GM12878 (cell line): ENCODE data around the gene MRPS14.

Experiments used
- CHD2 ChIP-seq: IDR thresholded peaks from 2 replicates; pipeline ENCODE4 v1.6.1; 2011; ENCODE audit warnings: low read depth, low read length, improper control_type of control experiment, borderline replicate concordance
- CTCF ChIP-seq, 3 experiments: IDR thresholded peaks in 2 of 3; conservative IDR thresholded peaks in 1 of 3; 2 replicates each; pipeline ENCODE4 v1.5.1; 2011; ENCODE audit warnings: low read depth in 3 of 3, low read length in 3 of 3, mild to moderate bottlenecking in 3 of 3, control low read depth in 2 of 3, moderate library complexity in 2 of 3, inconsistent platforms in 1 of 3, mixed read lengths in 1 of 3; ENCODE audit not compliant: control insufficient read depth in 2 of 3, insufficient read depth in 1 of 3; ENCODE audit errors: extremely low read depth in 1 of 3
- EP300 ChIP-seq, 2 experiments: fragments of 150-350 bp in 1 of 2; IDR thresholded peaks; 2 replicates each; pipeline ENCODE4 v1.6.1; 2011 to 2012; ENCODE audit warnings: low read depth in 2 of 2, low read length in 2 of 2, borderline replicate concordance in 1 of 2, improper control_type of control experiment in 1 of 2, inconsistent platforms in 1 of 2; ENCODE audit not compliant: control insufficient read depth in 1 of 2
- EZH2 ChIP-seq: IDR thresholded peaks from 2 replicates; pipeline ENCODE4 v1.6.1; 2012; ENCODE audit warnings: low read depth, mild to moderate bottlenecking, control low read depth, inconsistent platforms, low read length, borderline replicate concordance; ENCODE audit not compliant: control insufficient read depth
- MXI1 ChIP-seq: fragments of 150-350 bp; IDR thresholded peaks from 2 replicates; pipeline ENCODE4 v1.6.1; 2011; ENCODE audit warnings: low read depth, mild to moderate bottlenecking, inconsistent platforms, low read length, improper control_type of control experiment
- NFIC ChIP-seq: IDR thresholded peaks from 2 replicates; pipeline ENCODE4 v1.6.1; 2012; ENCODE audit warnings: low read depth, mild to moderate bottlenecking, inconsistent platforms, low read length, moderate library complexity
- POLR2AphosphoS5 ChIP-seq: IDR thresholded peaks from 2 replicates; pipeline ENCODE4 v1.6.1; 2011; ENCODE audit warnings: mild to moderate bottlenecking, low read length, inconsistent platforms
- SIX5 ChIP-seq: IDR thresholded peaks from 2 replicates; pipeline ENCODE4 v1.6.1; 2011; ENCODE audit warnings: mild to moderate bottlenecking, low read depth, low read length, moderate library complexity; ENCODE audit not compliant: severe bottlenecking
- SREBF1 ChIP-seq: IDR thresholded peaks from 2 replicates; pipeline ENCODE4 v1.6.1; 2012; ENCODE audit warnings: mild to moderate bottlenecking, low read length
- TF ChIP-seq, protein P1 (sequence below): fragments of 450-650 bp; IDR thresholded peaks from 2 replicates; pipeline ENCODE4 v1.6.1; 2014; ENCODE audit warnings: mild to moderate bottlenecking

GRCh38 chr1:175009532-175009931 lies 13.7 kb downstream of the MRPS14 start:
- TF ChIP-seq SIX5 = no peak
- no peak for TF ChIP-seq NFIC
- TF ChIP-seq CHD2 = no peak
- TF ChIP-seq EZH2 = no peak
- no peak for TF ChIP-seq SREBF1
- TF ChIP-seq POLR2AphosphoS5 = no peak
- TF ChIP-seq EP300 (IDR thresholded peaks at IDR 0.05; ENCODE audit: borderline replicate concordance in 1 of 2, control insufficient read depth in 1 of 2, low read depth in 2 of 2, low read length in 2 of 2) = no peak
- TF ChIP-seq, protein P1, sequence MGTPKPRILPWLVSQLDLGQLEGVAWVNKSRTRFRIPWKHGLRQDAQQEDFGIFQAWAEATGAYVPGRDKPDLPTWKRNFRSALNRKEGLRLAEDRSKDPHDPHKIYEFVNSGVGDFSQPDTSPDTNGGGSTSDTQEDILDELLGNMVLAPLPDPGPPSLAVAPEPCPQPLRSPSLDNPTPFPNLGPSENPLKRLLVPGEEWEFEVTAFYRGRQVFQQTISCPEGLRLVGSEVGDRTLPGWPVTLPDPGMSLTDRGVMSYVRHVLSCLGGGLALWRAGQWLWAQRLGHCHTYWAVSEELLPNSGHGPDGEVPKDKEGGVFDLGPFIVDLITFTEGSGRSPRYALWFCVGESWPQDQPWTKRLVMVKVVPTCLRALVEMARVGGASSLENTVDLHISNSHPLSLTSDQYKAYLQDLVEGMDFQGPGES = no peak
- no peak for TF ChIP-seq MXI1
- TF ChIP-seq CTCF (IDR thresholded peaks at IDR 0.05 in 2 of 3, conservative IDR thresholded peaks at IDR 0.05 in 1 of 3; ENCODE audit: control insufficient read depth in 2 of 3, extremely low read depth in 1 of 3, insufficient read depth in 1 of 3, low read depth in 3 of 3, low read length in 3 of 3) = no peak
